K562 (cell line): ENCODE data around the gene DYNC2LI1. TPM values are rescaled to one million over a fixed set of nuclear protein-coding genes. Genes with fewer than 3 reads are reported as not detected.

Source experiments
- BRD4 ChIP-seq: fragments of 200-600 bp; sonication (generic); IDR thresholded peaks from 2 replicates; pipeline ENCODE4 v1.6.1; 2017; ENCODE audit warnings: inconsistent platforms
- CAMTA2 ChIP-seq: fragments of 250-450 bp; sonication (Bioruptor Pico); conservative IDR thresholded peaks from 2 replicates; pipeline ENCODE4 v1.5.1; 2022
- CBFB ChIP-seq: sonication (generic); formaldehyde crosslinking; IDR thresholded peaks from 2 replicates; pipeline ENCODE4 v1.4.0; 2020; ENCODE audit warnings: mild to moderate bottlenecking, missing genetic modification reagents
- CBX5 ChIP-seq: IDR thresholded peaks from 2 replicates; pipeline ENCODE4 v1.6.1; 2014; ENCODE audit warnings: low read depth, borderline replicate concordance
- ESRRB ChIP-seq: fragments of 250-450 bp; sonication (Bioruptor Pico); IDR thresholded peaks from 2 replicates; pipeline ENCODE4 v1.5.0; 2020; ENCODE audit warnings: mild to moderate bottlenecking, moderate library complexity, borderline replicate concordance
- FOXJ2 ChIP-seq: fragments of 200-800 bp; sonication (Bioruptor generic); IDR thresholded peaks from 2 replicates; pipeline ENCODE4 v1.6.1; 2016; ENCODE audit warnings: missing genetic modification characterization, missing compliant biosample characterization
- MIER1 ChIP-seq: fragments of 450-650 bp; IDR thresholded peaks from 2 replicates; pipeline ENCODE4 v1.6.1; 2016; ENCODE audit warnings: antibody characterized with exemption, mild to moderate bottlenecking, low read depth
- MYNN ChIP-seq, 2 experiments: sonication (generic); formaldehyde crosslinking in 1 of 2; IDR thresholded peaks; 2 replicates each; pipeline versions ENCODE4 v1.5.0 to v1.6.1; 2016 to 2020; ENCODE audit warnings: antibody characterized with exemption in 1 of 2, missing genetic modification reagents in 1 of 2
- NEUROD1 ChIP-seq: fragments of 150-350 bp; IDR thresholded peaks from 2 replicates; pipeline ENCODE4 v1.6.1; 2014; ENCODE audit warnings: borderline replicate concordance, low read length, low read depth; ENCODE audit not compliant: partially characterized antibody
- PYGO2 ChIP-seq: fragments of 450-650 bp; IDR thresholded peaks from 2 replicates; pipeline ENCODE4 v1.6.1; 2016; ENCODE audit warnings: mild to moderate bottlenecking, missing genetic modification characterization, moderate library complexity, missing compliant biosample characterization
- RBM15 ChIP-seq: fragments of 200-400 bp; formaldehyde crosslinking; IDR thresholded peaks from 2 replicates; pipeline ENCODE4 v1.6.1; 2018; ENCODE audit warnings: mild to moderate bottlenecking, low read length, moderate library complexity; ENCODE audit not compliant: insufficient read depth
- SOX6 ChIP-seq: fragments of 450-650 bp; IDR thresholded peaks from 2 replicates; pipeline ENCODE4 v1.6.1; 2014; ENCODE audit warnings: mild to moderate bottlenecking
- SREBF1 ChIP-seq: fragments of 150-350 bp; IDR thresholded peaks from 2 replicates; pipeline ENCODE4 v1.6.1; 2014; ENCODE audit warnings: antibody characterized with exemption, low read depth, low read length, borderline replicate concordance
- ZNF23 ChIP-seq: fragments of 250-450 bp; sonication (Bioruptor Pico); IDR thresholded peaks from 2 replicates; pipeline ENCODE4 v1.4.0; 2020; ENCODE audit warnings: mild to moderate bottlenecking
- ZNF24 ChIP-seq: fragments of 450-650 bp; IDR thresholded peaks from 2 replicates; pipeline ENCODE4 v1.6.1; 2016
- ZNF282 ChIP-seq: sonication (generic); formaldehyde crosslinking; IDR thresholded peaks from 2 replicates; pipeline ENCODE4 v1.8.1; 2023; ENCODE audit warnings: missing genetic modification reagents
- ZNF347 ChIP-seq: fragments of 450-650 bp; formaldehyde crosslinking; IDR thresholded peaks from 2 replicates; pipeline ENCODE4 v1.4.0; 2020; ENCODE audit warnings: low read depth, mild to moderate bottlenecking, moderate library complexity
- ZNF766 ChIP-seq: fragments of 200-800 bp; sonication (Bioruptor generic); conservative IDR thresholded peaks from 2 replicates; pipeline ENCODE4 v1.6.1; 2016; ENCODE audit warnings: missing genetic modification characterization, missing compliant biosample characterization
- ZNF780A ChIP-seq: fragments of 250-450 bp; sonication (Bioruptor Pico); IDR thresholded peaks from 2 replicates; pipeline ENCODE4 v1.5.0; 2021; ENCODE audit warnings: mild to moderate bottlenecking
- ZNF830 ChIP-seq: fragments of 250-450 bp; sonication (Bioruptor Pico); IDR thresholded peaks from 2 replicates; pipeline ENCODE4 v1.5.0; 2021; ENCODE audit warnings: mild to moderate bottlenecking
- ZSCAN29 ChIP-seq: fragments of 450-650 bp; IDR thresholded peaks from 2 replicates; pipeline ENCODE4 v1.6.1; 2017
- polyA plus RNA-seq, 8 experiments: library from polyadenylated mRNA; depleted of rRNA in 4 of 8; stranded (reverse) in 5 of 8; unstranded in 3 of 8; fragments of >200 nt; fragmentation: Nextera tagmentation in 2 of 8; fragmentation: Illumina TruSeq in 1 of 8; extraction: Ambion mirVana in 2 of 8; extraction: Trizol in 1 of 8; gene quantifications; 2 replicates each; pipeline versions ENCODE4 v1.2.1 to v1.2.3, GENCODE V29; 2011 to 2014; ENCODE audit warnings: inconsistent platforms in 1 of 8, missing spikeins in 1 of 8
- total RNA-seq, 7 experiments: library from RNA; depleted of rRNA in 6 of 7; stranded (reverse); fragments of >200 nt in 6 of 7; fragmentation: Illumina TruSeq in 2 of 7; extraction: Trizol in 2 of 7; gene quantifications; 2 replicates each; pipeline versions ENCODE4 v1.2.1 to v1.2.3, GENCODE V29; 2011 to 2021; ENCODE audit warnings: low replicate concordance in 1 of 7
- TF ChIP-seq, protein P1 (sequence below): fragments of 250-450 bp; sonication (Bioruptor Pico); IDR thresholded peaks from 2 replicates; pipeline ENCODE4 v1.4.0; 2020; ENCODE audit warnings: mild to moderate bottlenecking, moderate library complexity
- TF ChIP-seq, protein P2 (sequence below): fragments of 250-450 bp; sonication (Bioruptor Pico); IDR thresholded peaks from 2 replicates; pipeline ENCODE4 v1.8.0; 2022; ENCODE audit warnings: inconsistent platforms, mild to moderate bottlenecking, moderate library complexity, borderline replicate concordance

The DYNC2LI1 gene
- total and polyA plus RNA-seq, 9 of the 15 experiments (the other 6 are each of a cell fraction or from before 2014, with no cell fraction given) = 12.5 to 42.2 (median 25.8) TPM

DNA sequence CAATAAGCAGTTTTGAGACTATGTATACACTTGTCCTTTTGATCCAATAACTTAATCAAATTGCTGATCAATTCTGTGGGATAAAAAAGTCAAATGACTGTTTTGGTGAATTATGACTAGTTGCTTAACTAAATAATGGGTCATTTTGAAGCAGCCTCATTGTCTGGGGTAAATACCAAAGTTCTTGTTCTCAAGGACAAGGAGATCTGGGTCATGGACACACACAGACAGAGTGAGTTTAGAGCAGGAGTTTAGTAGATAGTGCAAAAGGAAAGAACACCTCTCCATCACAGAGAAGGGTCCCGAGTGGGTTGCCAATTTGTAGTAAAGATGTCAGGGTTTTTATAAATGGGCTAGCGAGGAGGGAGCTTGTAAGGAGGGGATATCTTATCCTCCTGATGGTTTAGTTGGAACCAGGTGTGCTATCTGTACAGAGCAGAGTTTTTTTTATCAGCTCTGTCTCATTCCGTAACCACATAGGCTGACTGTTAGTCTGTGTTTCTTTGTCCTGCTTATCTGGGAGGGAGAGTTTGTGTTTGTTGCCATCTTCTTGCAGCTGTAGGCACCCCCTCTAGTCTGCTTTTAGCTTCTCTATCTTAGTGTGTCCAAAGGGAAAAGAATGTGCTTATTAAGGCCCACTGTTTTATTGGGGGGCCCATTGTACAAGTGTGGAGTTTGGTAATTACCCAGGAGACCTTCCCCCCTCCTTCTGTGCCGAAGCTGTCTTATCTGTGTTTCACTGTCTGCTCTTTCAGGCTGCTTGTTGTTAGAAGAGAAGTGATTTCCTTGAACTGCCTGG, 48.9 kb upstream of the DYNC2LI1 start (continued):
- TF ChIP-seq MYNN (IDR thresholded peaks at IDR 0.05) (peak; percentile 62; the same call in 1 of the 2 replicates), MYNN (CRISPR knock-in tag; IDR thresholded peaks at IDR 0.05) (no peak), RBM15 (no peak), CBFB (CRISPR knock-in tag) (no peak), ZNF282 (no peak), ZSCAN29 (no peak), FOXJ2 (tag) (no peak), MIER1 (no peak), ZNF24 (no peak), NEUROD1 (peak; percentile 43), ZNF830 (CRISPR knock-in tag) (no peak), SOX6 (peak; percentile 100), CAMTA2 (CRISPR knock-in tag) (no peak), SREBF1 (no peak), ZNF780A (CRISPR knock-in tag) (no peak), ESRRB (CRISPR knock-in tag) (no peak), ZNF766 (CRISPR knock-in tag) (peak; percentile 97), BRD4 (no peak), ZNF23 (CRISPR knock-in tag) (peak; percentile 69; the same call in 1 of the 2 replicates), ZNF347 (CRISPR knock-in tag) (no peak), PYGO2 (tag) (peak; percentile 59; the same call in 1 of the 2 replicates), CBX5 (no peak)
- TF ChIP-seq, protein P1, sequence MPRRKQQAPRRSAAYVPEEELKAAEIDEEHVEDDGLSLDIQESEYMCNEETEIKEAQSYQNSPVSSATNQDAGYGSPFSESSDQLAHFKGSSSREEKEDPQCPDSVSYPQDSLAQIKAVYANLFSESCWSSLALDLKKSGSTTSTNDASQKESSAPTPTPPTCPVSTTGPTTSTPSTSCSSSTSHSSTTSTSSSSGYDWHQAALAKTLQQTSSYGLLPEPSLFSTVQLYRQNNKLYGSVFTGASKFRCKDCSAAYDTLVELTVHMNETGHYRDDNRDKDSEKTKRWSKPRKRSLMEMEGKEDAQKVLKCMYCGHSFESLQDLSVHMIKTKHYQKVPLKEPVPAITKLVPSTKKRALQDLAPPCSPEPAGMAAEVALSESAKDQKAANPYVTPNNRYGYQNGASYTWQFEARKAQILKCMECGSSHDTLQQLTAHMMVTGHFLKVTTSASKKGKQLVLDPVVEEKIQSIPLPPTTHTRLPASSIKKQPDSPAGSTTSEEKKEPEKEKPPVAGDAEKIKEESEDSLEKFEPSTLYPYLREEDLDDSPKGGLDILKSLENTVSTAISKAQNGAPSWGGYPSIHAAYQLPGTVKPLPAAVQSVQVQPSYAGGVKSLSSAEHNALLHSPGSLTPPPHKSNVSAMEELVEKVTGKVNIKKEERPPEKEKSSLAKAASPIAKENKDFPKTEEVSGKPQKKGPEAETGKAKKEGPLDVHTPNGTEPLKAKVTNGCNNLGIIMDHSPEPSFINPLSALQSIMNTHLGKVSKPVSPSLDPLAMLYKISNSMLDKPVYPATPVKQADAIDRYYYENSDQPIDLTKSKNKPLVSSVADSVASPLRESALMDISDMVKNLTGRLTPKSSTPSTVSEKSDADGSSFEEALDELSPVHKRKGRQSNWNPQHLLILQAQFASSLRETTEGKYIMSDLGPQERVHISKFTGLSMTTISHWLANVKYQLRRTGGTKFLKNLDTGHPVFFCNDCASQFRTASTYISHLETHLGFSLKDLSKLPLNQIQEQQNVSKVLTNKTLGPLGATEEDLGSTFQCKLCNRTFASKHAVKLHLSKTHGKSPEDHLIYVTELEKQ (CRISPR knock-in tag) = no peak
- TF ChIP-seq, protein P2, sequence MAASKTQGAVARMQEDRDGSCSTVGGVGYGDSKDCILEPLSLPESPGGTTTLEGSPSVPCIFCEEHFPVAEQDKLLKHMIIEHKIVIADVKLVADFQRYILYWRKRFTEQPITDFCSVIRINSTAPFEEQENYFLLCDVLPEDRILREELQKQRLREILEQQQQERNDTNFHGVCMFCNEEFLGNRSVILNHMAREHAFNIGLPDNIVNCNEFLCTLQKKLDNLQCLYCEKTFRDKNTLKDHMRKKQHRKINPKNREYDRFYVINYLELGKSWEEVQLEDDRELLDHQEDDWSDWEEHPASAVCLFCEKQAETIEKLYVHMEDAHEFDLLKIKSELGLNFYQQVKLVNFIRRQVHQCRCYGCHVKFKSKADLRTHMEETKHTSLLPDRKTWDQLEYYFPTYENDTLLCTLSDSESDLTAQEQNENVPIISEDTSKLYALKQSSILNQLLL (CRISPR knock-in tag) = no peak
